ENCODE measurements around the gene CLBA1. TPM values are rescaled to one million over a fixed set of nuclear protein-coding genes. Genes with fewer than 3 reads are reported as not detected.
"Not testable (repeated sequence)": the region's sequence is repeated elsewhere in the genome, so short reads cannot be mapped to it uniquely, and the experiment has no call there.

Gene CLBA1
- total RNA-seq, 2 experiments from 2014 or later: 0.55 to 0.95 TPM

DNA sequence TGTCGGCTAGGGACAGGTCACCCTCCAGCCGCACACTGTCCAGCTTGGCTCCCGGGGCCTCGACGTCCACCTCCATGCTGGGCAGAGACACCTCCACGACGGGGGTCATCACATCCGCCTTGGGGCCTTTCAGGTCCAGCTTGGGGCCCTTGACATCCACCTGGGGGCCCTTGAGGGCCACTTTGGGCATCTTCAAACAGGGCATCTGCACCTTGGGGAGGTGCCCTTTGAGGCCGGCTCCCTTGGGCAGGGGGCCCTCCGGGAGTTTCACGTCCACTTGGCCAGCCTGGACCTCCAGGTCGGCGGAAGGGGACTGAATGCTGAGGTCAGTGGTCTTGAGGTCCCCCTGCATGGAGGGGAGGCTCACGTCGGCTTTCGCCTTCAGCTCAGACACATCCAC, 43.0 kb upstream of the CLBA1 start:
- Mint-ChIP-seq H3K27me3 (ENCODE audit: low read depth) (peaks cover 15% of the 10 kb centered on the region), H3K27ac (no peak overlapping the region), H3K9me3 (ENCODE audit: insufficient read depth) (no peaks in the 10 kb centered on the region), H3K36me3 (ENCODE audit: low read depth) (no peaks in the 10 kb centered on the region), H3K4me1 (ENCODE audit: low read depth) (no peaks in the 10 kb centered on the region), H3K4me3 (no peak overlapping the region)
- DNase-seq (no peak), ATAC-seq (no peak)
- CTCF ChIA-PET: no interaction called here
- POLR2A ChIA-PET: no interaction called here

DNA sequence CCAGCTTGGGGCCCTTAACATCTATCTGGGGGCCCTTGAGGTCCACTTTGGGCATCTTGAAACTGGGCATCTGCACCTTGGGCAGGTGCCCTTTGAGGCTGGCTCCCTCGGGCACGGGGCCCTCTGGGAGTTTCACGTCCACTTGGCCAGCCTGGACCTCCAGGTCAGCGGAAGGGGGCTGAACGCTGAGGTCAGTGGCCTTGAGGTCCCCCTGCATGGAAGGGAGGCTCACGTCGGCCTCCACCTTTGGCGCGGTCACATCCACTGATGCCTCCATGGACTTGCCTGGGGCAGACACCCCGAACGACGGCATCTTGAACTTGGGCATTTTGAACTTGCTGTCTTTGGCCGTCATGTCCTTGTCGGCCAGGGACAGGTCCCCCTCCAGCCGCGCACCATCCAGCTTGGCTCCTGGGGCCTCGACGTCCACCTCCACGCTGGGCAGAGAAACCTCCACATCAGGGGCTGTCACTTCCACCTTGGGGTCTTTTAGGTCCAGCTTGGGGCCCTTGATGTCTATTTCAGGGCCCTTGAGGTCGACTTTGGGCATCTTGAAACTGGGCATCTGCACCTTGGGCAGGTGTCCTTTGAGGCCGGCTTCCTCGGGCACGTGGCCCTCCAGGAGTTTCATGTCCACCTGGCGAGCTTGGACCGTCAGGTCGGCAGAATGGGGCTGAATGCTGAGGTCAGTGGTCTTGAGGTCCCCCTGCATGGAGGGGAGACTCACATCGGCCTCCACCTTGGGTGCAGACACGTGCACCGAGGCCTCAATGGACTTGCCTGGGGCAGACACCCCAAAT, 42.2 kb upstream of the CLBA1 start:
- CTCF ChIA-PET; DNase-seq; H3K4me1 Mint-ChIP-seq (ENCODE audit: low read depth); H3K4me3 Mint-ChIP-seq; H3K27ac Mint-ChIP-seq; H3K27me3 Mint-ChIP-seq (ENCODE audit: low read depth); ATAC-seq; H3K9me3 Mint-ChIP-seq (ENCODE audit: insufficient read depth); H3K36me3 Mint-ChIP-seq (ENCODE audit: low read depth); POLR2A ChIA-PET: not testable (repeated sequence)

DNA sequence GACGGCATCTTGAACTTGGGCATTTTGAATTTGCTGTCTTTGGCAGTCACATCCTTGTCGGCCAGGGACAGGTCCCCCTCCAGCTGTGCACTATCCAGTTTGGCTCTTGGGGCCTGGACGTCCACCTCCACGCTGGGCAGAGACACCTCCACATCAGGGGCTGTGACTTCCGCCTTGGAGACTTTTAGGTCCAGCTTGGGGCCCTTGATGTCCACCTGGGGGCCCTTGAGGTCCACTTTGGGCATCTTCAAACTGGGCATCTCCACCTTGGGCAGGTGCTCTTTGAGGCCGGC, 41.6 kb upstream of the CLBA1 start:
- H3K27me3 Mint-ChIP-seq (ENCODE audit: low read depth); POLR2A ChIA-PET; DNase-seq; ATAC-seq; H3K4me1 Mint-ChIP-seq (ENCODE audit: low read depth); H3K36me3 Mint-ChIP-seq (ENCODE audit: low read depth); CTCF ChIA-PET; H3K9me3 Mint-ChIP-seq (ENCODE audit: insufficient read depth); H3K27ac Mint-ChIP-seq; H3K4me3 Mint-ChIP-seq: not testable (repeated sequence)

DNA sequence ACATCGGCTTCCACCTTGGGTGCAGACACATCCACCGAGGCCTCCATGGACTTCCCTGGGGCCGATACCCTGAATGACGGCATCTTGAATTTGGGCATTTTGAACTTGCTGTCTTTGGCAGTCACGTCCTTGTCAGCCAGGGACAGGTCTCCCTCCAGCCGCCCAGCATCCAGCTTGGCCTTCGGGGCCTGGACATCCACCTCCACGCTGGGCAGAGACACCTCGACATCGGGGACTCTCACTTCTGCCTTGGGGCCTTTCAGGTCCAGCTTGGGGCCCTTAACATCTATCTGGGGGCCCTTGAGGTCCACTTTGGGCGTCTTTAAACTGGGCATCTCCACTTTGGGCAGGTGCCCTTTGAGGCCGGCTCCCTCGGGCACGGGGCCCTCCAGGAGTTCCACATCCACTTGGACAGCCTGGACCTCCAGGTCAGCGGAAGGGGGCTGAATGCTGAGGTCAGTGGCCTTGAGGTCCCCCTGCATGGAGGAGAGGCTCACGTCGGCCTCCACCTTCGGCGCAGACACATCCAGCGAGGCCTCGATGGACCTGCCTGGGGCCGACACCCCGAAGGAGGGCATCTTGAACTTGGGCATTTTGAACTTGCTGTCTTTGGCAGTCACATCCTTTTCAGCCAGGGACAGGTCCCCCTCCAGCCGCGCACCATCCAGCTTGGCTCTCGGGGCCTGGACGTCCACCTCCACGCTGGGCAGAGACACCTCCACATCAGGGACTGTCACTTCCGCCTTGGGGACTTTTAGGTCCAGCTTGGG, 41.0 kb upstream of the CLBA1 start:
- CTCF ChIA-PET; H3K27me3 Mint-ChIP-seq (ENCODE audit: low read depth); H3K4me1 Mint-ChIP-seq (ENCODE audit: low read depth); H3K27ac Mint-ChIP-seq; POLR2A ChIA-PET; H3K4me3 Mint-ChIP-seq; H3K9me3 Mint-ChIP-seq (ENCODE audit: insufficient read depth); DNase-seq; ATAC-seq; H3K36me3 Mint-ChIP-seq (ENCODE audit: low read depth): not testable (repeated sequence)

DNA sequence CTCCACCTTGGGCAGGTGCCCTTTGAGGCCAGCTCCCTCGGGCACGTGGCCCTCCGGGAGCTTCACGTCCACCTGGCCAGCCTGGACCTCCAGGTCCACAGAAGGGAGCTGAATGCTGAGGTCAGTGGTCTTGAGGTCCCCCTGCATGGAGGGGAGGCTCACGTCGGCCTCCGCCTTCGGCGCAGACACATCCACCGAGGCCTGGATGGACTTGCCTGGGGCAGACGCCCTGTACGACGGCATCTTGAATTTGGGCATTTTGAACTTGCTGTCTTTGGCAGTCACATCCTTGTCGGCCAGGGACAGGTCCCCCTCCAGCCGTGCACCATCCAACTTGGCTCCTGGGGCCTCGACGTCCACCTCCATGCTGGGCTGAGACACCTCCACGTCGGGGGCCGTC, 40.3 kb upstream of the CLBA1 start:
- H3K27me3 Mint-ChIP-seq (ENCODE audit: low read depth); POLR2A ChIA-PET; H3K9me3 Mint-ChIP-seq (ENCODE audit: insufficient read depth); H3K4me3 Mint-ChIP-seq; H3K36me3 Mint-ChIP-seq (ENCODE audit: low read depth); H3K4me1 Mint-ChIP-seq (ENCODE audit: low read depth); CTCF ChIA-PET; H3K27ac Mint-ChIP-seq; ATAC-seq; DNase-seq: not testable (repeated sequence)

DNA sequence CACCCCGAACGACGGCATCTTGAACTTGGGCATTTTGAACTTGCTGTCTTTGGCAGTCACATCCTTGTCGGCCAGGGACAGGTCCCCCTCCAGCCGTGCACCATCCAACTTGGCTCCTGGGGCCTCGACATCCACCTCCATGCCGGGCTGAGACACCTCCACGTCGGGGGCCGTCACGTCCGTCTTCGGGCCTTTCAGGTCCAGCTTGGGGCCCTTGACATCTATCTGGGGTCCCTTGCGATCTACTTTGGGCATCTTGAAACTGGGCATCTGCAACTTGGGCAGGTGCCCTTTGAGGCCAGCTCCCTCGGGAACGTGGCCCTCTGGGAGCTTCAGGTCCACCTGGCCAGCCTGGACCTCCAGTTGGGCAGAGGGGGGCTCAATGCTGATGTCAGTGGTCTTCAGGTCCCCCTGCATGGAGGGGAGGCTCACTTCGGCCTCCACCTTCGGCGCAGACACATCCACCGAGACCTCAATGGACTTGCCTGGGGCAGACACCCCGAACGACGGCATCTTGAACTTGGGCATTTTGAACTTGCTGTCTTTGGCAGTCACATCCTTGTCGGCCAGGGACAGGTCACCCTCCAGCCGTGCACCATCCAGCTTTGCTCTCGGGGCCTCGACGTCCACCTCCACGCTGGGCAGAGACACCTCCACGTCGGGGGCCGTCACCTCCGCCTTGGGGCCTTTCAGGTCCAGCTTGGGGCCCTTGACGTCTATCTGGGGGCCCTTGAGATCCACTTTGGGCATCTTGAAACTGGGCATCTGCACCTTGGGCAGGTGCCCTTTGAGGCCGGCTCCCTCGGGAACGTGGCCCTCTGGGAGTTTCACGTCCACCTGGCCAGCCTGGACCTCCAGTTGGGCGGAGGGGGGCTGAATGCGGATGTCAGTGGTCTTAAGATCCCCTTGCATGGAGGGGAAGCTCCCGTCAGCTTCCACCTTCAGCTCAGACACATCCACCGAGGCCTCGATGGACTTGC, 39.3 kb upstream of the CLBA1 start:
- H3K36me3 Mint-ChIP-seq (ENCODE audit: low read depth); H3K4me3 Mint-ChIP-seq: not testable (repeated sequence)

DNA sequence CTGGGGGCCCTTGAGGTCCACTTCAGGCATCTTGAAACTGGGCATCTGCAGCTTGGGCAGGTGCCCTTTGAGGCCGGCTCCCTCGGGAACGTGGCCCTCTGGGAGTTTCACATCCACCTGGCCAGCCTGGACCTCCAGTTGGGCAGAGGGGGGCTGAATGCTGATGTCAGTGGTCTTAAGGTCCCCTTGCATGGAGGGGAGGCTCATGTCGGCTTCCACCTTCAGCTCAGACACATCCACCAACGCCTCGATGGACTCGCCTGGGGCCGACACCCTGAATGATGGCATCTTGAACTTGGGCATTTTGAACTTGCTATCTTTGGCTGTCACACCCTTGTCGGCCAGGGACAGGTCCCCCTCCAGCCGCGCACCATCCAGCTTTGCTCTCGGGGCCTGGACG, 38.4 kb upstream of the CLBA1 start:
- ATAC-seq; CTCF ChIA-PET; H3K4me3 Mint-ChIP-seq; H3K9me3 Mint-ChIP-seq (ENCODE audit: insufficient read depth); POLR2A ChIA-PET; H3K27me3 Mint-ChIP-seq (ENCODE audit: low read depth); H3K36me3 Mint-ChIP-seq (ENCODE audit: low read depth); DNase-seq; H3K27ac Mint-ChIP-seq; H3K4me1 Mint-ChIP-seq (ENCODE audit: low read depth): not testable (repeated sequence)

More for the DNA sequence above, 39.3 kb upstream of the CLBA1 start:
- H3K9me3 Mint-ChIP-seq (ENCODE audit: insufficient read depth); DNase-seq; H3K27ac Mint-ChIP-seq; H3K4me1 Mint-ChIP-seq (ENCODE audit: low read depth); ATAC-seq; POLR2A ChIA-PET; CTCF ChIA-PET; H3K27me3 Mint-ChIP-seq (ENCODE audit: low read depth): not testable (repeated sequence)

DNA sequence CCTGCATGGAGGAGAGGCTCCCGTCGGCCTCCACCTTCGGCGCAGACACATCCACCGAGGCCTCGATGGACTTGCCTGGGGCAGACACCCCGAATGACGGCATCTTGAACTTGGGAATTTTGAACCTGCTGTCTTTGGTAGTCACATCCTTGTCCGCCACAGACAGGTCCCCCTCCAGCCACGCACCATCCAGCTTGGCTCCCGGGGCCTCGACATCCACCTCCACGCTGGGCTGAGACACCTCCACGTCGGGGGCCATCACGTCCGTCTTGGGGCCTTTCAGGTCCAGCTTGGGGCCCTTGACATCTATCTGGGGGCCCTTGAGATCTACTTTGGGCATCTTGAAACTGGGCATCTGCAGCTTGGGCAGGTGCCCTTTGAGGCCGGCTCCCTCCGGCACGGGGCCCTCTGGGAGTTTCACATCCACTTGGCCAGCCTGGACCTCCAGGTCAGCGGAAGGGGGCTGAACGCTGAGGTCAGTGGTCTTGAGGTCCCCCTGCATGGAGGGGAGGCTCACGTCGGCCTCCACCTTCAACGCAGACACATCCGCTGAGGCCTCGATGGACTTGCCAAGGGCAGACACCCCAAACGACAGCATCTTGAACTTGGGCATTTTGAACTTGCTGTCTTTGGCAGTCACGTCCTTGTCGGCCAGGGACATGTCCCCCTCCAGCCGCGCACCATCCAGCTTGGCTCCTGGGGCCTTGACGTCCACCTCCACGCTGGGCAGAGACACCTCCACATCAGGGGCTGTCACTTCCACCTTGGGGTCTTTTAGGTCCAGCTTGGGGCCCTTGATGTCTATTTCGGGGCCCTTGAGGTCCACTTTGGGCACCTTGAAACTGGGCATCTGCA, 37.5 kb upstream of the CLBA1 start:
- H3K27ac Mint-ChIP-seq; POLR2A ChIA-PET; H3K36me3 Mint-ChIP-seq (ENCODE audit: low read depth); H3K27me3 Mint-ChIP-seq (ENCODE audit: low read depth); H3K4me3 Mint-ChIP-seq; H3K9me3 Mint-ChIP-seq (ENCODE audit: insufficient read depth); ATAC-seq; H3K4me1 Mint-ChIP-seq (ENCODE audit: low read depth); DNase-seq; CTCF ChIA-PET: not testable (repeated sequence)

DNA sequence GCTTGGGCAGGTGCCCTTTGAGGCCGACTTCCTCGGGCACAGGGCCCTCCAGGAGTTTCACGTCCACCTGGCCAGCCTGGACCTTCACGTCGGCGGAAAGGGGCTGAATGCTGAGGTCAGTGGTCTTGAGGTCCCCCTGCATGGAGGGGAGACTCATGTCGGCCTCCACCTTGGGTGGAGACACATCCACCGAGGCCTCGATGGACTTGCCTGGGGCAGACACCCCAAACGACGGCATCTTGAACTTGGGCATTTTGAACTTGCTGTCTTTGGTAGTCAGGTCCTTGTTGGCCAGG, 36.9 kb upstream of the CLBA1 start:
- CTCF ChIA-PET: no interaction called here

DNA sequence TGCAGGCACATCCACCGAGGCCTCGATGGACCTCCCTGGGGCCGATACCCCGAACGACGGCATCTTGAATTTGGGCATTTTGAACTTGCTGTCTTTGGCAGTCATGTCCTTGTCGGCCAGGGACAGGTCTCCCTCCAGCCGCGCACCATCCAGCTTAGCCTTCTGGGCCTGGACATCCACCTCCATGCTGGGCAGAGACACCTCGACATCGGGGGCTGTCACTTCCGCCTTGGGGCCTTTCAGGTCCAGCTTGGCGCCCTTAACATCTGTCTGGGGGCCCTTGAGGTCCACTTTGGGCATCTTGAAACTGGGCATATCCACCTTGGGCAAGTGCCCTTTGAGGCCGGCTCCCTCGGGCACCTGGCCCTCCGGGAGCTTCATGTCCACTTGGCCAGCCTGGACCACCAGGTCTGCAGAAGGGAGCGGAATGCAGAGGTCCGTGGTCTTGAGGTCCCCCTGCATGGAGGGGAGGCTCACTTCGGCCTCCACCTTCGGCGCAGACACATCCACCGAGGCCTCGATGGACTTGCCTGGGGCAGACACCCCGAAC, 36.1 kb upstream of the CLBA1 start:
- DNase-seq; POLR2A ChIA-PET; H3K4me3 Mint-ChIP-seq; H3K36me3 Mint-ChIP-seq (ENCODE audit: low read depth); H3K27ac Mint-ChIP-seq; ATAC-seq; CTCF ChIA-PET; H3K9me3 Mint-ChIP-seq (ENCODE audit: insufficient read depth); H3K4me1 Mint-ChIP-seq (ENCODE audit: low read depth); H3K27me3 Mint-ChIP-seq (ENCODE audit: low read depth): not testable (repeated sequence)

More for the DNA sequence above, 36.9 kb upstream of the CLBA1 start:
- Mint-ChIP-seq H3K27me3 (ENCODE audit: low read depth) (no peaks in the 10 kb centered on the region), H3K4me1 (ENCODE audit: low read depth) (no peaks in the 10 kb centered on the region), H3K36me3 (ENCODE audit: low read depth) (no peaks in the 10 kb centered on the region), H3K4me3 (no peak overlapping the region), H3K27ac (no peak overlapping the region), H3K9me3 (ENCODE audit: insufficient read depth) (no peaks in the 10 kb centered on the region)
- POLR2A ChIA-PET: no interaction called here
- DNase-seq: no peak
- no peak for ATAC-seq

DNA sequence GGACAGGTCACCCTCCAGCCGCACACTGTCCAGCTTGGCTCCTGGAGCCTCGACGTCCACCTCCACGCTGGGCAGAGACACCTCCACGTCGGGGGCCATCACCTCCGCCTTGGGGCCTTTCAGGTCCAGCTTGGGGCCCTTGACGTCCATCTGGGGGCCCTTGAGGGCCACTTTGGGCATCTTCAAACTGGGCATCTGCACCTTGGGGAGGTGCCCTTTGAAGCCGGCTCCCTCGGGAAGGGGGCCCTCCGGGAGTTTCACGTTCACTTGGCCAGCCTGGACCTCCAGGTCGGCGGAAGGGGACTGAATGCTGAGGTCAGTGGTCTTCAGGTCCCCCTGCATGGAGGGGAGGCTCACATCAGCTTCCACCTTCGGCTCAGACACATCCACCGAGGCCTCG, 35.6 kb upstream of the CLBA1 start:
- DNase-seq (no peak), ATAC-seq (no peak)
- H3K36me3 Mint-ChIP-seq (ENCODE audit: low read depth): no peaks in the 10 kb centered on the region
- POLR2A ChIA-PET: no interaction called here
- no peaks in the 10 kb centered on the region for H3K27me3 Mint-ChIP-seq (ENCODE audit: low read depth)
- H3K27ac Mint-ChIP-seq: no peak overlapping the region
- no peaks in the 10 kb centered on the region for H3K4me1 Mint-ChIP-seq (ENCODE audit: low read depth)
- CTCF ChIA-PET: no interaction called here
- no peaks in the 10 kb centered on the region for H3K9me3 Mint-ChIP-seq (ENCODE audit: insufficient read depth)
- H3K4me3 Mint-ChIP-seq: no peak overlapping the region
